ENCODE measurements around the gene JPH2. TPM values are rescaled to one million over a fixed set of nuclear protein-coding genes. Genes with fewer than 3 reads are reported as not detected.

The JPH2 gene
- total RNA-seq, 1 donor from 2014 or later, result 0.80 TPM

DNA sequence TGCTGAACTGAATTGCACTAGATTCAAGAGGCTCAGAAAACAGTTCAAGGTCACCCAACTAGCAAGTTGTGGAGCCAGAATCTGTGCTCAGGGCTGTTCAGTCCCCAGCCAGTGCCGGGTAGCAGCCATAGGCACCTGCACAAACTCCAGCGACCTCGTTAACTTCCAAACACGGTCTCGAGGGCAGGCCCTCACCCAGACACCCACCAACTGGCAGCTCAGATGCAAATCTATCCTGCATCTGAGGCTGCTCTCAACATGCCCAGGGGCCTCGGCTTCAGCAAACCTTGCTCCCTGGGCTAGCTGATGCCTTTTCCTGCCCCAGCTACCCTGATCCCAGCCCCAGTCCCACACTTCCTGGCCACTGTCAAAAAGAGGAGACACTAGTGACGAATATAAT is 3.7 kb downstream of the JPH2 start:
- Mint-ChIP-seq H3K27ac (ENCODE audit: unreplicated experiment) (no peak overlapping the region), H3K36me3 (ENCODE audit: low read depth, unreplicated experiment) (no peaks in the 10 kb centered on the region), H3K27me3 (ENCODE audit: unreplicated experiment) (peaks cover 8% of the 10 kb centered on the region), H3K9me3 (ENCODE audit: unreplicated experiment) (no peaks in the 10 kb centered on the region), H3K4me1 (ENCODE audit: unreplicated experiment) (peaks cover 21% of the 10 kb centered on the region), H3K4me3 (ENCODE audit: unreplicated experiment) (no peak overlapping the region)
- TF ChIP-seq CTCF (IDR thresholded peaks at IDR 0.05; ENCODE audit: unreplicated experiment), result no peak
- DNase-seq (ENCODE audit: low spot score), result no peak

DNA sequence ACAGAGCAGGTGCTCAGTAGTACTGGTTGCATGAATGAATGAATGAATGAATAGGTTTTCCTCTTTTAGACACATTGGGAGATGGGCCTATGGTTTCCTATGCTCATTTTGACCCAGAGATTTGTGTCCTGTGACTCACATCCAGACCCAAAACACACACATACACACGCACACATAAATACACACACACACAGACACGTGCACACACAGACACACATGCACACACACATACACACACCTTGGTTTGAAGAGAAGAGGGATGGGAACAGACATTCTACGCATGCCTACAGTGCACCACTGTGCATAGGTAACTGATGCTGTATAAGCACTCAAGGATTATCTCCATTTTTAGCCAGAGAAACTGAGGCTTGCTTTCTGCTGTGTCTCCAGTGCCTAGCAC is 4.1 kb downstream of the JPH2 start:
- H3K36me3 Mint-ChIP-seq (ENCODE audit: low read depth, unreplicated experiment), result no peaks in the 10 kb centered on the region

GRCh38 chr20:44182135-44182765 is 4.7 kb downstream of the JPH2 start:
- Mint-ChIP-seq H3K27me3 (ENCODE audit: unreplicated experiment) (peaks cover 8% of the 10 kb centered on the region), H3K9me3 (ENCODE audit: unreplicated experiment) (no peaks in the 10 kb centered on the region), H3K36me3 (ENCODE audit: low read depth, unreplicated experiment) (no peaks in the 10 kb centered on the region), H3K4me3 (ENCODE audit: unreplicated experiment) (no peak overlapping the region), H3K4me1 (ENCODE audit: unreplicated experiment) (peaks cover 18% of the 10 kb centered on the region), H3K27ac (ENCODE audit: unreplicated experiment) (no peak overlapping the region)
- DNase-seq (ENCODE audit: low spot score), result no peak
- TF ChIP-seq CTCF (IDR thresholded peaks at IDR 0.05; ENCODE audit: unreplicated experiment), result no peak

More for the DNA sequence above, 4.1 kb downstream of the JPH2 start:
- Mint-ChIP-seq H3K27ac (ENCODE audit: unreplicated experiment) (no peak overlapping the region), H3K4me1 (ENCODE audit: unreplicated experiment) (peaks cover 19% of the 10 kb centered on the region), H3K4me3 (ENCODE audit: unreplicated experiment) (no peak overlapping the region), H3K9me3 (ENCODE audit: unreplicated experiment) (no peaks in the 10 kb centered on the region), H3K27me3 (ENCODE audit: unreplicated experiment) (peaks cover 8% of the 10 kb centered on the region)
- no peak for TF ChIP-seq CTCF (IDR thresholded peaks at IDR 0.05; ENCODE audit: unreplicated experiment)
- no peak for DNase-seq (ENCODE audit: low spot score)

DNA sequence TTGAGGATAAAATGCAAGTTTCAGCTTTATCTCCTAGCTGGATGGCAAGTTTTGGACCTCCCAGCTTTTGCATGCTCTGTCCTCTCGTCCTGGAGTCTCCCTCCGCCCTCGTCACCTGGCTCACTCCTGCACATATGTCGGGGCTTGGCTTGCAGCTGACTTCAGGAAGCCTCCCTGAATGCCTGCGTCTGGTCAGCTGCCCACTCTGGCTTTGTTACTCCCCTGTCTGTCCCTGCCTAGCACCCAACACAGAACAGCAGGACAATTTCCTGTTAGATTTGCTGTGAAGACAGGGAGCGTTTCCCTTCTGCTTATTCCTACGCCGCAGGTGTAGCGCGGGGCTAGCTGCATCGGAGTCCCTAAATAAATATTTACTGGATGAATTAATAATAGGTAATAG is 5.4 kb downstream of the JPH2 start:
- Mint-ChIP-seq H3K27me3 (ENCODE audit: unreplicated experiment) (peaks cover 8% of the 10 kb centered on the region), H3K9me3 (ENCODE audit: unreplicated experiment) (no peaks in the 10 kb centered on the region), H3K4me1 (ENCODE audit: unreplicated experiment) (peaks cover 21% of the 10 kb centered on the region), H3K27ac (ENCODE audit: unreplicated experiment) (no peak overlapping the region), H3K4me3 (ENCODE audit: unreplicated experiment) (no peak overlapping the region), H3K36me3 (ENCODE audit: low read depth, unreplicated experiment) (no peaks in the 10 kb centered on the region)
- no peak for DNase-seq (ENCODE audit: low spot score)
- no peak for TF ChIP-seq CTCF (IDR thresholded peaks at IDR 0.05; ENCODE audit: unreplicated experiment)

DNA sequence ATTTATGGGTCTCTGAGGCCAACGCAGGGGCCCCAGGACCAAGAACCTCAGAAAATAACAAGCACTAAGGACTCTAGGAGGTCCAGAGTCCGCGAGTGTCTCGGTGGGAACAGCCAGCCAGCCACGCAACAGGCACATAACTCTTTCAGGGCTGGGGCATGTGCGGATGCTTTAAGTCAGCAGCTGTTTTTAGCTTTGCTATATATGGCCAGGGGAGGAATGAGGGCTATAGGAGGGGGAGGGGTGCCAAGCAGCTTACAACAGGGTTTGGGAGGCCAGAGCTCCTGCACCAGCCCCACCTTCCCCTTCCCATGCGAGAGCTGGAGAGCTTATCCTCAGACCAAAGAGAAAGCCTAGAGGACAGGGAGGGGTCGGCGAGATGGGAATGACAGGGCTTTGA is 6.2 kb downstream of the JPH2 start:
- peaks cover 24% of the 10 kb centered on the region for H3K4me1 Mint-ChIP-seq (ENCODE audit: unreplicated experiment)
- H3K36me3 Mint-ChIP-seq (ENCODE audit: low read depth, unreplicated experiment), result no peaks in the 10 kb centered on the region
- no peak overlapping the region for H3K27ac Mint-ChIP-seq (ENCODE audit: unreplicated experiment)
- no peak overlapping the region for H3K4me3 Mint-ChIP-seq (ENCODE audit: unreplicated experiment)
- TF ChIP-seq CTCF (IDR thresholded peaks at IDR 0.05; ENCODE audit: unreplicated experiment), result no peak
- DNase-seq (ENCODE audit: low spot score), result no peak
- H3K9me3 Mint-ChIP-seq (ENCODE audit: unreplicated experiment), result no peaks in the 10 kb centered on the region
- peaks cover 9% of the 10 kb centered on the region for H3K27me3 Mint-ChIP-seq (ENCODE audit: unreplicated experiment)
